HCT116 (cell line): ENCODE results near the gene PLB1. TPM values are rescaled to one million over a fixed set of nuclear protein-coding genes. Genes with fewer than 3 reads are reported as not detected.

ENCODE experiments used
- ATAC-seq: fragments of 200-7000 bp; cut with Tn5 transposase; 2 replicates; pipeline ENCODE4 v1.9.1; 2020; ENCODE audit warnings: mild to moderate bottlenecking, moderate library complexity
- BruUV-seq: library from RNA; stranded (reverse); fragments of 400-500 nt; replicated peaks from 2 replicates; lab custom pipeline; 2021; lab: Mats Ljungman, UMichigan
- CTCF ChIA-PET: fragments of 300-600 bp; sonication (Branson Sonifier 250); formaldehyde crosslinking; loops from one replicate; lab custom pipeline; 2021; ENCODE audit warnings: antibody characterized with exemption; lab: Charles Lee
- POLR2A ChIA-PET: fragments of 300-600, 350-600 bp; sonication (Branson Sonifier 250); formaldehyde crosslinking; loops from one replicate; lab custom pipeline; 2021; ENCODE audit warnings: antibody characterized with exemption; lab: Charles Lee
- RAD21 ChIA-PET, 2 experiments: fragments of 300-600 bp; sonication (Branson Sonifier 250); formaldehyde crosslinking; loops; one replicate each; lab custom pipeline; 2023; ENCODE audit warnings: low total read pairs in 2 of 2; ENCODE audit not compliant: uncharacterized antibody in 2 of 2, unreplicated experiment in 2 of 2, low non-redundant PET in 1 of 2; lab: Charles Lee
- DNase-seq: peaks from one replicate; pipeline ENCODE4 v3.0.0-alpha.2; 2010; ENCODE audit warnings: low read depth, low spot score
- H2AFZ ChIP-seq: fragments of 200-600 bp; shearing (Covaris generic), sonication (generic); 2 replicates; pipeline ENCODE4 v1.6.1; 2017; ENCODE audit warnings: low read depth, mixed run types, mixed read lengths, antibody characterized with exemption, low read length; ENCODE audit not compliant: poor library complexity, severe bottlenecking
- H3K27ac ChIP-seq: 2 replicates; pipeline ENCODE4 v1.5.1; 2012; ENCODE audit warnings: low read depth, low read length
- H3K27me3 ChIP-seq: fragments of 200-600 bp; sonication (generic); 2 replicates; pipeline ENCODE4 v1.6.1; 2016; ENCODE audit warnings: mixed run types, low read length, mixed read lengths; ENCODE audit not compliant: insufficient read depth
- H3K36me3 ChIP-seq, 2 experiments: fragments of 200-500 bp in 1 of 2; fragments of 200-600 bp in 1 of 2; sonication (Bioruptor generic) in 1 of 2; sonication (generic) in 1 of 2; 2 replicates each; pipeline versions ENCODE4 v1.5.1 to v1.6.1; 2014 to 2016; ENCODE audit warnings: low read length in 2 of 2, inconsistent platforms in 1 of 2, mixed read lengths in 1 of 2, mixed run types in 1 of 2; ENCODE audit not compliant: insufficient read depth in 2 of 2, control insufficient read depth in 1 of 2
- H3K4me1 ChIP-seq, 2 experiments: fragments of 200-600 bp in 1 of 2; sonication (generic) in 1 of 2; 2 replicates each; pipeline versions ENCODE4 v1.5.1 to v1.6.1; 2012 to 2017; ENCODE audit warnings: low read length in 2 of 2, inconsistent platforms in 1 of 2, mild to moderate bottlenecking in 1 of 2, mixed read lengths in 1 of 2, mixed run types in 1 of 2, moderate library complexity in 1 of 2; ENCODE audit not compliant: insufficient read depth in 2 of 2, control insufficient read depth in 1 of 2
- H3K4me2 ChIP-seq: fragments of 200-600 bp; sonication (generic); 2 replicates; pipeline ENCODE4 v1.6.1; 2017; ENCODE audit warnings: mixed run types, low read length, mixed read lengths
- H3K4me3 ChIP-seq, 2 experiments: fragments of 200-600 bp in 1 of 2; sonication (generic) in 1 of 2; replicated peaks in 1 of 2; 2 replicates each; pipeline ENCODE4 v1.5.1; 2011 to 2016; ENCODE audit warnings: low read length in 2 of 2, control low read depth in 1 of 2, low read depth in 1 of 2, mild to moderate bottlenecking in 1 of 2, mixed read lengths in 1 of 2, mixed run types in 1 of 2
- H3K79me2 ChIP-seq: fragments of 200-600 bp; sonication (generic); 2 replicates; pipeline ENCODE4 v1.6.1; 2017; ENCODE audit warnings: mild to moderate bottlenecking, mixed run types, low read length, moderate library complexity, mixed read lengths; ENCODE audit not compliant: insufficient read depth
- H3K9ac ChIP-seq: fragments of 200-600 bp; sonication (generic); 2 replicates; pipeline ENCODE4 v1.6.1; 2016; ENCODE audit warnings: low read length, mixed read lengths
- H3K9me2 ChIP-seq: fragments of 200-600 bp; sonication (generic), shearing (Covaris generic); 2 replicates; pipeline ENCODE4 v1.6.1; 2017; ENCODE audit warnings: mixed run types, mild to moderate bottlenecking, moderate library complexity; ENCODE audit not compliant: insufficient read depth
- H3K9me3 ChIP-seq, 2 experiments: fragments of 200-500 bp in 1 of 2; fragments of 200-600 bp in 1 of 2; sonication (Bioruptor generic) in 1 of 2; sonication (generic) in 1 of 2; 2 replicates each; pipeline ENCODE4 v1.6.1; 2014 to 2017; ENCODE audit warnings: low read length in 2 of 2, mixed read lengths in 2 of 2, inconsistent platforms in 1 of 2, low read depth in 1 of 2, mild to moderate bottlenecking in 1 of 2, mixed run types in 1 of 2, moderate library complexity in 1 of 2; ENCODE audit not compliant: control insufficient read depth in 1 of 2, insufficient read depth in 1 of 2
- H4K20me1 ChIP-seq: fragments of 200-600 bp; sonication (generic), shearing (Covaris generic); 2 replicates; pipeline ENCODE4 v1.6.1; 2017; ENCODE audit warnings: mixed run types, mild to moderate bottlenecking, moderate library complexity; ENCODE audit not compliant: insufficient read depth
- ATF3 ChIP-seq: IDR thresholded peaks from 2 replicates; pipeline ENCODE4 v1.6.1; 2012
- EGR1 ChIP-seq: IDR thresholded peaks from 2 replicates; pipeline ENCODE4 v1.6.1; 2012; ENCODE audit warnings: low read depth
- ELF1 ChIP-seq: IDR thresholded peaks from 2 replicates; pipeline ENCODE4 v1.6.1; 2012; ENCODE audit warnings: low read depth, borderline replicate concordance
- EZH2phosphoT487 ChIP-seq: fragments of 200-600 bp; IDR thresholded peaks from 2 replicates; pipeline ENCODE4 v1.6.1; 2018; ENCODE audit warnings: antibody characterized with exemption, borderline replicate concordance
- JUND ChIP-seq: IDR thresholded peaks from 2 replicates; pipeline ENCODE4 v1.6.1; 2012
- MAX ChIP-seq: IDR thresholded peaks from 2 replicates; pipeline ENCODE4 v1.6.1; 2012
- POLR2A ChIP-seq: IDR thresholded peaks from 2 replicates; pipeline ENCODE4 v1.7.0; 2011; ENCODE audit warnings: borderline replicate concordance; ENCODE audit not compliant: insufficient read depth, insufficient read length; ENCODE audit errors: extremely low read depth
- POLR2AphosphoS5 ChIP-seq: IDR thresholded peaks from 2 replicates; pipeline ENCODE4 v1.6.1; 2011; ENCODE audit warnings: mild to moderate bottlenecking, low read depth, low read length, moderate library complexity
- RAD21 ChIP-seq: IDR thresholded peaks from 2 replicates; pipeline ENCODE4 v1.6.1; 2012; ENCODE audit warnings: low read depth, mild to moderate bottlenecking
- SIN3A ChIP-seq: IDR thresholded peaks from 2 replicates; pipeline ENCODE4 v1.6.1; 2012; ENCODE audit warnings: low read depth
- SRF ChIP-seq: IDR thresholded peaks from 2 replicates; pipeline ENCODE4 v1.6.1; 2012; ENCODE audit warnings: low read depth
- YY1 ChIP-seq: IDR thresholded peaks from 2 replicates; pipeline ENCODE4 v1.6.1; 2011; ENCODE audit warnings: low read length, low read depth, moderate library complexity, mild to moderate bottlenecking; ENCODE audit not compliant: insufficient replicate concordance; ENCODE audit errors: extremely low read depth
- ZBTB33 ChIP-seq: IDR thresholded peaks from 2 replicates; pipeline ENCODE4 v1.6.1; 2011; ENCODE audit warnings: mild to moderate bottlenecking, low read length, moderate library complexity; ENCODE audit not compliant: insufficient replicate concordance; ENCODE audit errors: extremely low read depth
- ZNF274 ChIP-seq: fragments of 200-500 bp; sonication (Bioruptor generic); IDR thresholded peaks from 2 replicates; pipeline ENCODE4 v1.6.1; 2014; ENCODE audit warnings: mild to moderate bottlenecking, low read depth, low read length, inconsistent platforms
- intact Hi-C: fragments of 100-400 bp; cut with micrococcal nuclease; formaldehyde crosslinking; loops from 2 replicates; pipeline ENCODE4 v1.10.0; 2022
- total RNA-seq: library from RNA; stranded (reverse); gene quantifications from one replicate; pipeline ENCODE4 v1.2.1, GENCODE V29; 2021; ENCODE audit not compliant: unreplicated experiment

PLB1 gene
- total RNA-seq, 1 experiment from 2014 or later: 0.49 TPM

GRCh38 chr2:28668880-28669279 lies 173.0 kb downstream of the PLB1 start:
- ChIA-PET CTCF (no interaction called here), POLR2A (no interaction called here), RAD21 (no interaction called here)
- no peak overlapping the region for H2AFZ ChIP-seq
- ATAC-seq: no peak
- H4K20me1 ChIP-seq: no peaks in the 10 kb centered on the region
- no peaks in the 10 kb centered on the region for H3K27me3 ChIP-seq
- no peak overlapping the region for H3K4me3 ChIP-seq
- no peak for DNase-seq
- H3K79me2 ChIP-seq: no peaks in the 10 kb centered on the region
- intact Hi-C loops: no loop called here
- BruUV-seq: no TSS peak
- no peaks in the 10 kb centered on the region for H3K36me3 ChIP-seq
- no peak overlapping the region for H3K4me2 ChIP-seq
- no peak overlapping the region for H3K27ac ChIP-seq
- H3K9ac ChIP-seq: no peak overlapping the region
- H3K9me2 ChIP-seq: no peaks in the 10 kb centered on the region
- TF ChIP-seq RAD21 (no peak), POLR2AphosphoS5 (no peak), YY1 (no peak), ZBTB33 (no peak), POLR2A (no peak), EZH2phosphoT487 (no peak), JUND (no peak), SRF (no peak), SIN3A (no peak), ELF1 (no peak), EGR1 (no peak), ZNF274 (no peak), ATF3 (no peak), MAX (no peak)
- H3K9me3 ChIP-seq: no peaks in the 10 kb centered on the region
- no peaks in the 10 kb centered on the region for H3K4me1 ChIP-seq
